Neuronal stem cell (in vitro differentiated cells): ENCODE results near the gene RPUSD4.
"Not testable (repeated sequence)": the region's sequence is repeated elsewhere in the genome, so short reads cannot be mapped to it uniquely, and the experiment has no call there.

Experiments
- DNase-seq: peaks from one replicate; pipeline ENCODE4 v3.0.0-alpha.2; 2013; ENCODE audit warnings: low spot score
- H2AFZ ChIP-seq: one replicate; pipeline ENCODE4 v1.6.1; 2013; ENCODE audit warnings: mild to moderate bottlenecking, low read length, inconsistent platforms
- H2AK5ac ChIP-seq: 2 replicates; pipeline ENCODE4 v1.6.1; 2013; ENCODE audit warnings: low read depth, mild to moderate bottlenecking, inconsistent platforms, low read length, moderate library complexity, mixed read lengths
- H2BK120ac ChIP-seq: 2 replicates; pipeline ENCODE4 v1.6.1; 2013; ENCODE audit warnings: low read depth, mild to moderate bottlenecking, inconsistent platforms, low read length, moderate library complexity, mixed read lengths
- H2BK12ac ChIP-seq: one replicate; pipeline ENCODE4 v1.6.1; 2013; ENCODE audit warnings: low read length, inconsistent platforms
- H2BK15ac ChIP-seq: 2 replicates; pipeline ENCODE4 v1.6.1; 2013; ENCODE audit warnings: mild to moderate bottlenecking, low read length, inconsistent platforms, mixed read lengths
- H2BK5ac ChIP-seq: one replicate; pipeline ENCODE4 v1.6.1; 2013; ENCODE audit warnings: inconsistent platforms, mild to moderate bottlenecking, low read length, moderate library complexity
- H3K14ac ChIP-seq: one replicate; pipeline ENCODE4 v1.6.1; 2013; ENCODE audit warnings: low read length, inconsistent platforms
- H3K18ac ChIP-seq: 2 replicates; pipeline ENCODE4 v1.6.1; 2013; ENCODE audit warnings: low read length, inconsistent platforms
- H3K23ac ChIP-seq: 2 replicates; pipeline ENCODE4 v1.6.1; 2013; ENCODE audit warnings: low read depth, mild to moderate bottlenecking, mixed read lengths, low read length, inconsistent platforms; ENCODE audit not compliant: poor library complexity
- H3K27ac ChIP-seq: replicated peaks from 3 replicates; pipeline ENCODE4 v1.5.1; 2013; ENCODE audit warnings: low read length, inconsistent platforms
- H3K27me3 ChIP-seq, 3 experiments: 2 replicates each; pipeline ENCODE4 v1.6.1; 2013; ENCODE audit warnings: low read length in 3 of 3, mild to moderate bottlenecking in 2 of 3, inconsistent platforms in 1 of 3, low read depth in 1 of 3, mixed read lengths in 1 of 3, moderate library complexity in 1 of 3; ENCODE audit not compliant: control insufficient read depth in 3 of 3, insufficient read depth in 3 of 3
- H3K36me3 ChIP-seq, 2 donors: replicated peaks in 1 of 2; 2 replicates each; pipeline ENCODE4 v1.6.1; 2013; ENCODE audit warnings: low read length in 2 of 2; ENCODE audit not compliant: control insufficient read depth in 2 of 2, insufficient read depth in 2 of 2
- H3K4ac ChIP-seq: 2 replicates; pipeline ENCODE4 v1.6.1; 2013; ENCODE audit warnings: inconsistent platforms, mild to moderate bottlenecking, low read length, moderate library complexity
- H3K4me1 ChIP-seq, 2 donors: 1 replicate in 1 of 2; 2 replicates in 1 of 2; pipeline ENCODE4 v1.6.1; 2013; ENCODE audit warnings: low read length in 2 of 2, low read depth in 1 of 2; ENCODE audit not compliant: control insufficient read depth in 2 of 2, insufficient read depth in 1 of 2
- H3K4me2 ChIP-seq: one replicate; pipeline ENCODE4 v1.6.1; 2013; ENCODE audit warnings: mild to moderate bottlenecking, low read length, inconsistent platforms; ENCODE audit not compliant: insufficient read depth, poor library complexity, severe bottlenecking
- H3K4me3 ChIP-seq, 2 donors: 2 replicates each; pipeline ENCODE4 v1.5.1; 2013; ENCODE audit warnings: low read length in 2 of 2, mild to moderate bottlenecking in 2 of 2, inconsistent platforms in 1 of 2, moderate library complexity in 1 of 2
- H3K79me1 ChIP-seq: one replicate; pipeline ENCODE4 v1.6.1; 2013; ENCODE audit warnings: low read depth, mild to moderate bottlenecking, inconsistent platforms, low read length, moderate library complexity
- H3K9ac ChIP-seq: one replicate; pipeline ENCODE4 v1.6.1; 2013; ENCODE audit warnings: mild to moderate bottlenecking, low read depth, low read length, inconsistent platforms; ENCODE audit not compliant: poor library complexity
- H3K9me3 ChIP-seq, 2 donors: replicated peaks in 1 of 2; 2 replicates each; pipeline versions ENCODE3 to v1.6.1; 2013; ENCODE audit warnings: low read length in 2 of 2, mild to moderate bottlenecking in 2 of 2, inconsistent platforms in 1 of 2, low read depth in 1 of 2, mixed read lengths in 1 of 2, moderate library complexity in 1 of 2; ENCODE audit not compliant: control insufficient read depth in 2 of 2, insufficient read depth in 1 of 2
- H4K8ac ChIP-seq: one replicate; pipeline ENCODE4 v1.6.1; 2013; ENCODE audit warnings: low read depth, mild to moderate bottlenecking, inconsistent platforms, low read length, moderate library complexity
- H4K91ac ChIP-seq: one replicate; pipeline ENCODE4 v1.6.1; 2013; ENCODE audit warnings: low read length, low read depth, mild to moderate bottlenecking, inconsistent platforms; ENCODE audit not compliant: poor library complexity
- WGBS, 2 donors: extraction: QIAGEN DNeasy Blood & Tissue Kit; methylation state at CpG; one replicate each; pipeline ENCODE4 v1.1.7; 2013; ENCODE audit warnings: missing lambda C conversion rate in 2 of 2, mixed read lengths in 1 of 2; ENCODE audit not compliant: insufficient read length in 2 of 2, insufficient replicate concordance in 1 of 2; ENCODE audit errors: extremely low coverage in 2 of 2; 5-methylcytosine and 5-hydroxymethylcytosine counted together

Gene RPUSD4

GRCh38 chr11:126255507-126255906 lies 44.1 kb upstream of the RPUSD4 start:
- peaks cover 17 to 73% of the 10 kb centered on the region in 2 donors for H3K36me3 ChIP-seq
- not testable (repeated sequence) for H2BK120ac ChIP-seq, H3K9ac ChIP-seq, H2BK15ac ChIP-seq, H3K4me1 ChIP-seq, H2AFZ ChIP-seq, H3K4me2 ChIP-seq, H2AK5ac ChIP-seq, H3K79me1 ChIP-seq, H4K8ac ChIP-seq, H3K27ac ChIP-seq, DNase-seq, H3K27me3 ChIP-seq, H4K91ac ChIP-seq, H3K14ac ChIP-seq, H3K4me3 ChIP-seq, H3K4ac ChIP-seq, H3K23ac ChIP-seq, H3K18ac ChIP-seq, H2BK12ac ChIP-seq, H3K9me3 ChIP-seq, H2BK5ac ChIP-seq
- WGBS, 2 donors, result no CpG with 5 or more reads among the region's 5 CpGs

- Histone ChIP-seq H2BK15ac (no peak overlapping the region), H2AK5ac (no peak overlapping the region), H3K18ac (no peak overlapping the region)
Observed at GRCh38 chr11:126254819-126255218, 43.4 kb upstream of the RPUSD4 start.

GRCh38 chr11:126253265-126253664 lies 41.8 kb upstream of the RPUSD4 start:
- no peaks in the 10 kb centered on the region for H3K4me1 ChIP-seq
- no peak overlapping the region for H2BK12ac ChIP-seq
- no peaks in the 10 kb centered on the region for H3K9me3 ChIP-seq
- H3K18ac ChIP-seq, result no peak overlapping the region
- H3K4ac ChIP-seq, result no peak overlapping the region
- no peak overlapping the region for H3K4me3 ChIP-seq
- no peak overlapping the region for H2AFZ ChIP-seq
- H4K8ac ChIP-seq, result no peak overlapping the region
- no peak overlapping the region for H3K9ac ChIP-seq
- no peak overlapping the region for H2AK5ac ChIP-seq
- no peak overlapping the region for H3K14ac ChIP-seq
- H3K23ac ChIP-seq, result no peak overlapping the region
- H3K27ac ChIP-seq, result no peak overlapping the region
- H2BK15ac ChIP-seq, result no peak overlapping the region
- H3K36me3 ChIP-seq, result peaks cover 19 to 66% of the 10 kb centered on the region in 2 donors
- DNase-seq, result no peak
- H3K79me1 ChIP-seq, result no peaks in the 10 kb centered on the region
- no peak overlapping the region for H3K4me2 ChIP-seq
- H3K27me3 ChIP-seq, result no peaks in the 10 kb centered on the region
- no CpG with 5 or more reads among the region's 4 CpGs for WGBS, 2 donors
- H4K91ac ChIP-seq, result no peak overlapping the region
- no peak overlapping the region for H2BK120ac ChIP-seq
- no peak overlapping the region for H2BK5ac ChIP-seq

More at GRCh38 chr11:126254819-126255218, 43.4 kb upstream of the RPUSD4 start:
- no peak overlapping the region for H3K27ac ChIP-seq
- no peak overlapping the region for H4K8ac ChIP-seq
- no peak overlapping the region for H3K4me2 ChIP-seq
- H3K9me3 ChIP-seq, result no peaks in the 10 kb centered on the region
- no peak for DNase-seq
- H3K14ac ChIP-seq, result no peak overlapping the region
- no peak overlapping the region for H3K4me3 ChIP-seq
- no peaks in the 10 kb centered on the region for H3K4me1 ChIP-seq
- H3K36me3 ChIP-seq, result peaks cover 17 to 69% of the 10 kb centered on the region in 2 donors
- no CpG with 5 or more reads among the region's 1 CpG for WGBS, 2 donors
- no peak overlapping the region for H2BK120ac ChIP-seq
- no peak overlapping the region for H2BK5ac ChIP-seq
- H2BK12ac ChIP-seq, result no peak overlapping the region
- no peak overlapping the region for H2AFZ ChIP-seq
- H3K4ac ChIP-seq, result no peak overlapping the region
- no peaks in the 10 kb centered on the region for H3K79me1 ChIP-seq
- no peaks in the 10 kb centered on the region for H3K27me3 ChIP-seq
- no peak overlapping the region for H3K9ac ChIP-seq
- no peak overlapping the region for H4K91ac ChIP-seq
- no peak overlapping the region for H3K23ac ChIP-seq

GRCh38 chr11:126246636-126247035 lies 35.2 kb upstream of the RPUSD4 start:
- Histone ChIP-seq H2BK15ac (no peak overlapping the region), H2AFZ (no peak overlapping the region), H3K4me3 (no peak overlapping the region), H3K4me1 (no peaks in the 10 kb centered on the region), H3K27me3 (no peaks in the 10 kb centered on the region), H3K18ac (no peak overlapping the region), H4K8ac (no peak overlapping the region), H2BK5ac (no peak overlapping the region), H2BK12ac (no peak overlapping the region), H2AK5ac (no peak overlapping the region), H3K79me1 (no peaks in the 10 kb centered on the region), H3K4me2 (no peak overlapping the region), H3K36me3 (peaks cover 7 to 45% of the 10 kb centered on the region in 2 donors), H3K14ac (no peak overlapping the region), H2BK120ac (no peak overlapping the region), H4K91ac (no peak overlapping the region), H3K4ac (no peak overlapping the region), H3K9me3 (no peaks in the 10 kb centered on the region), H3K27ac (no peak overlapping the region), H3K23ac (no peak overlapping the region), H3K9ac (no peak overlapping the region)
- WGBS, 2 donors, result no CpG with 5 or more reads among the region's 2 CpGs
- DNase-seq, result no peak
